GM19467 (cell line): Measurements from ENCODE around the gene EEF1AKMT4.

Experiments
- ATAC-seq: cut with Tn5 transposase; IDR thresholded peaks from one replicate; pipeline ENCODE4 v1.9.1; 2021; ENCODE audit warnings: mild to moderate bottlenecking, moderate library complexity; ENCODE audit not compliant: unreplicated experiment

Gene EEF1AKMT4

DNA sequence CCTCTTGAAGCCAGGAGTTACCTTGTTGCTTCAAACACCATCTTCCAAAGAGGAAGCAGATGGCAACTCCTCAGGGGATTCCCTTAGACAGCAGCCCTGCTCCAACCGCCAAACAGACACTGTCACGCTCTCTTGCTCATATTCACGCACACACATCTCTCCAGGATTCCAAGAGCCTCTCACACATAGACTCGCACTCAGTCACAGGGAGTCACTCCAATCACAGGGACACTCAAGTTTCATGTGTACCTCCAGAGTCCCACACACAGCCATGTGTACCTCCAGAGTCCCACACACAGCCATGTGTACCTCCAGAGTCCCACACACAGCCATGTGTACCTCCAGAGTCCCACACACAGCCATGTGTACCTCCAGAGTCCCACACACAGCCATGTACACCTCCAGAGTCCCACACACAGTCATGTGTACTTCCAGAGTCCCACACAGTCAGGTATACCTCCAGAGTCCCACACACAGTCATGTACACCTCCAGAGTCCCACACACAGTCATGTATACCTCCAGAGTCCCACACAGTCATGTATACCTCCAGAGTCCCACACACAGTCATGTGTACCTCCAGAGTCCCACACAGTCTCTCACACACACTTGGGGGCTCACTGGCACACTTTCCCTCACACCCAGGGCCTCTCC is 14.0 kb upstream of the EEF1AKMT4 start:
- ATAC-seq: no peak

DNA sequence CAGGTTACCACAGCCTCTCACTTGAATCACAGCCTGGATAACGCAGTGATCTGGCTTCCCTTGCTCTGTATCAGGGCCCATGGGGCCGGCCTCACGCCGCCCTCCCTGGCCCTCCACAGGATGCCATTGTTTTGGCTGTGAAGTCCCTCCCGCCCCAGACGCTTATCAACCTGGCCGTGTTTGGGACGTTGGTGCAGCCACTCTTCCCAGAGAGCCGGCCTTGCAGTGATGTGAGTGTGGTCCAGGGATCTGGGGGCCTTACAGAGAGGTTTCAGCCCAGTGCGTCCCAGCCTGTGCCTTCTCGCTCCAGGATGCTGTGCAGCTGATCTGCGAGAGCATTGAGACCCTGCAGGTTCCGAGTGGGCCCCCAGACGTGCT is 13.4 kb upstream of the EEF1AKMT4 start:
- no peak for ATAC-seq

DNA sequence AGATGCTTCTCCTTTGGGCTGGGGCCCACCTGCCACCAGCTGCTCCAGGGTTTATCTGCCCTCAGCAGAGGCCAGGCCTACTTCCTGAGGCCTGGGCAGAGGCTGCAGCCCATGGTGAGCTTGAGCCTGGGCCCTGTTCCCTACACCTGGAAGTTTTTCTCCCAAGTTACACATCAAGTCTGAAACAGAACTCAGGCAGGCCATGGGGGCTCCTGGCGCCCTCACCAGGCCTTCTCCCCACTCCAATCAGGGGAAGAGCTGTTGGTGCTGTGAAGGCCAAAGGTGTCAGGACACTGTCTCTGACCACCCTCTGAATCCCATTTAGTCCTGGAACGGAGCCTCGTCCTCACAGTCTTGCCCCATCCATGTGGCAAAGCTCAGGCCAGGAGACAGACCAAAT is 12.8 kb upstream of the EEF1AKMT4 start:
- ATAC-seq: no peak

DNA sequence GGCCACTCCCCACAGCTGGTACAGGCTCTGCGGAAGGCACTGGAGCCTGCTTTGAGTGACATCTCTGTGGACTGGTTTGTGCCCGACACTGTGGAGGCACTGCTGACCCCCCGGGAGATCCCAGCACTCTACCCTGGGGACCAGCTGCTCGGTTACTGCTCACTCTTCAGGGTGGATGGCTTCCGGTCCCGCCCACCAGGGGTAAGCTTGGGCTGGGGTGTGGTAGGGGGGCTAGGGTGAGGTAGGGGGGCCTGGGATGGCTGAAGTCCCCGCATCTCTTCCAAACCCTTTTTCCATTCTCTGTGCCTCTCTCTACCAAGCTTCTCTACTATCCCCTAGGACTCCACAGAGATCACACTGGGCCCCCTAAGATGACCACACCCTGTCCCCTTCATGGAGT is 12.3 kb upstream of the EEF1AKMT4 start:
- ATAC-seq: no peak

DNA sequence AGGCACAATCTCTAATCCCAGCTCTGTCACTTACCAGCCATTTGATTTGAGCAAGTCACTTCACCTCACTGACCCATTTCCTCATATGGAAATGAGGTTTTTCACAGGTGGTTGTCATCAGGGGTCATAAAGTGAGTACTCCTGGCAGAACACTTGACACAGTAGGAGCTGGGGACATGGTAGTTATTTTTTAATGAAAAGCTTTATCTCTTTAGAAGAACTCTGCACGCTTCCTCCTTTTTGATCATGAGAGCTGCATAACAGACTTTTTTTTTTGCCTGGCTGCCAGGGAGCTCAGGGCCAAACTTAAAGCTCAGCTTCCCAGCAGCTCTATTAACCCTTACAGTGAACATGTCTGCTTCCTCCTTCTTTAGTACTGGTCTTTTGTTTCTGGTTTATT is 11.7 kb upstream of the EEF1AKMT4 start:
- ATAC-seq: no peak

DNA sequence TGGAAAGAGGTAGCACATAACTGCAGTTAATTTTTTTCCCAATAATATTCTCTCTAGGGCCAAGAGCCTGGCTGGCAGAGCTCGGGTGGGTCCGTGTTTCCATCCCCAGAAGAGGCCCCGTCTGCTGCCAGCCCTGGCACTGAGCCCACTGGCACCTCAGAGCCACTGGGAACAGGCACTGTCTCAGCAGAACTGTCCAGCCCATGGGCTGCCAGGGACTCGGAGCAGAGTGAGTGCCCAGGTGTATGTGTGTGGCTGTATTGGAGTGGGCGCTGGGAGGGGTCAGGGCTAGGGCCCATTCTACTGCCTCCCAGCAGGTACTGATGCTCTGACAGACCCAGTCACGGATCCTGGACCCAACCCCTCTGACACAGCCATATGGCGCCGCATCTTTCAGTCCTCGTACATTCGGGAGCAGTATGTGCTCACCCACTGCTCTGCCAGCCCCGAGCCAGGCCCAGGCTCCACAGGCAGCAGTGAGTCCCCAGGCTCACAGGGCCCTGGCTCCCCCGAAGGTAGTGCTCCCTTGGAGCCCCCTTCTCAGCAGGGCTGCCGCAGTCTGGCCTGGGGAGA is 11.1 kb upstream of the EEF1AKMT4 start:
- no peak for ATAC-seq

DNA sequence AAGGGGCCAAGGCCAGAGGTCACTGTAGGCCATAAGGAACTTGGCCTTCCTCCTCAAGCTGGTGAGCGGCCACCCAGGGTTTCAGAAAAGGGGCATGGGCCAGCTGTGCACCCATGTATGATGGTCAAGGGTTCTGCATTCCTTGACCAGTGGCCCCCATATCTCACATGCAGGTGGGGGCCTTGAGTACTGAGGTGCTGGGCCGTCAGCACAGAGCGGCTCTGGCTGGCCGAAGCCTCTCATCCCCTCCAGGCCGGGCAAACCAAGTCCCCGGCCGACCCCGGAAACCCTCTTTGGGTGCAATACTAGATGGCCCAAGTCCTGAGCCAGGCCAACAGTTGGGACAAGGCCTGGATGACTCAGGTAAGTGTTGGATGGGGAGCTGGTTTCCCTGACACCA is 10.3 kb upstream of the EEF1AKMT4 start:
- no peak for ATAC-seq

DNA sequence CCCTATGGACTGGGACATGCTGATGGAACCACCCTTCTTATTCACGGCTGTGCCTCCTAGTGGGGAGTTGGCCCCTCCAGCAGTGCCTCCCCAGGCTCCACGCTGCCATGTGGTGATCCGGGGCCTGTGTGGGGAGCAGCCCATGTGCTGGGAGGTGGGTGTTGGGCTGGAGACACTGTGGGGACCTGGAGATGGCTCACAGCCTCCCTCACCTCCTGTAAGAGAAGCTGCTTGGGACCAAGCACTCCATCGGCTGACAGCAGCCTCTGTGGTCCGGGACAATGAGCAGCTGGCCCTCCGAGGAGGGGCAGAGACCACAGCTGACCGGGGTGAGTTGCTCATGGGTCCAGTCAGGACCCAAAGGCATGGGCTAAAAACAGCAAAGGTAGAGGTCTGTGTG is 9.8 kb upstream of the EEF1AKMT4 start:
- no peak for ATAC-seq

DNA sequence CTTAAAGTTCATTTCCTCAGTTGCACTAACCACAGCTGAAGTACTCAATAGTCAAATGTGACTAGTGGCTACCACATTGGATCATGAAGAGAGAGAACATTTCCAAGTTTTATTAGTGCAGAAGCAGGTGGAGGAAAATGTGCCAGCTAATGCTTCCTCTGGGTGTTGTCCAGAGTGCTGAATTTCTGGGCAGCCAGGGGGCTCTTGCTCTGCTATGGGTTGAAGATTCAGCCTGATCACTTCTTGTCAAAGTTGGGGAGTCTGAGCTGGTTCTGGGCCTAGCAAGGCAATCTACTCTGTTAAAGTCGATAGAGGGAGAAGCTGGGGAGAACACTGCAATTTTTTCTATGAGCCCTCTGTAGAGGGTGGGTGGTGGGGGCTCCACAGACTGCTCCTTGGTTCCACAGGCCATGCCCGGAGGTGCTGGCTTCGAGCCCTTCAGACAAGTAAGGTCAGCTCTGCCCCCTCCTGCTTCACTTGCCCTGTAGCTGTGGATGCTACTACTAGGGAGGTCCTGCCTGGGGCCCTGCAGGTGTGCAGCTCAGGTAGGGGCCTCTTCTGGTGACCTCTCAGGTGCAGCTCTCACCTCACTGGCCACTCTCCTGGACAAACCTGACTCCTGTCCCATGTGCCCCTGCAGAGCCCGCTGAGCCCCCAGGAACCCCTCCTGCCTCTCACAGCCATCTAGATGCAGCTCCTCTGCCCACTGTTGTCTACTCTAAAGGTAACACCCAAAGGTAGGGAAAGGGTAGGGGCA is 8.9 kb upstream of the EEF1AKMT4 start:
- ATAC-seq: no peak

DNA sequence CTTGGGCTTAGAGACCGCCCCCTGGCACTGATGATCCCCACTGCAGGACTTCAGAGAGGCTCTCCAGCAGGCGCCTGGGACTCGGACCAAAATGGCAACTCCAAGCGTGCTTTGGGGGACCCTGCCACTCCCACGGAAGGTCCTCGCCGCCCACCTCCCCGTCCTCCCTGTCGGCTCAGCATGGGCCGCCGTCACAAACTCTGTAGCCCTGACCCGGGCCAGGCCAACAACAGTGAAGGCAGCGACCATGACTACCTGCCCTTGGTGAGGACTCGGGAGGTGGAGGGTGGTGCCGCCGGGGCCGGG is 8.4 kb upstream of the EEF1AKMT4 start:
- ATAC-seq: no peak

DNA sequence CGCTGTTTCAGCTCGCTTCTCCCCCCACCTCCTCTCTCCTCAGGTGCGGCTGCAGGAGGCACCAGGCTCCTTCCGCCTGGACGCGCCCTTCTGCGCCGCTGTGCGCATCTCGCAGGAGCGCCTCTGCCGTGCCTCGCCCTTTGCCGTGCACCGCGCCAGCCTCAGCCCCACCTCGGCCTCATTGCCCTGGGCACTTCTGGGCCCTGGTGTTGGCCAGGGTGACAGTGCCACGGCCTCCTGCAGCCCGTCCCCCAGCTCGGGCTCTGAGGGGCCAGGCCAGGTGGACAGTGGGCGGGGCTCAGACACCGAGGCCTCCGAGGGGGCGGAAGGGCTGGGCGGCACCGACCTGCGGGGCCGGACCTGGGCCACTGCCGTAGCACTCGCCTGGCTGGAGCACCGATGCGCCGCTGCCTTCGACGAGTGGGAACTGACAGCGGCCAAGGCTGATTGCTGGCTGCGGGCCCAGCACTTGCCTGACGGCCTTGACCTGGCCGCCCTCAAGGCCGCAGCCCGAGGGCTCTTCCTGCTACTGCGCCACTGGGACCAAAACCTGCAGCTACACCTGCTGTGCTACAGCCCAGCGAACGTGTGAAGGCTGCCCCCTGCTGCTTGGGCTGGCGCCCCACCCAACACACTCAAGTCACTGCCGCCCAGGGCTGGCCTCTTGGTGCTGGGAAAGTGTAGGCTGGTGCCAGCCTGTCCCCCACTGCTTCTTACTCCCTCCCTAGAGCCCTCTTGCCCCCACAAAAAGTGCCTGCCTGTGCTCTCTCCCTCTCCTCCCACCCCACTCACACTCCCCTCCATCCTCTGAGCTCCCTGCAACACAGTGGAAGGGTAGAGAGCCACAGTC is 7.8 kb upstream of the EEF1AKMT4 start:
- ATAC-seq: no peak

DNA sequence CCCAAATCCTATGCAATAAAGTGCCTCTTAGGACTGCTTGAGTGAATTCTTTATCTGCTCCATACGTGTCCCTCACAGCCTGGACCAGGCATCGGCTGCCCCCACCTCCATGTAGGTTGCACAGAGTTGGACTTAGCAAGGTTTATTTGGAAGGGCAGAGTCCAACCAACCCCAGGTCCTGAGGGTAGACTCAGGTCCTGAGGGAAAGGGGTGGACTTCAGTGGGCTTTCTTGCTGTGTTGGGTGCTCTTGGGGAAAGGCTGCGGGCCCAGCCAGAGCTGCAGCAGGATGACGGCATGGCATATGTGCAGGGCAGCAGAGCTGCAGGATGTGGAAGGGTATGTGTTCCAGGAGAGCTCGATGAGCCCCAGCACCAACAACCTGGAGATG is 7.2 kb upstream of the EEF1AKMT4 start:
- ATAC-seq: no peak

DNA sequence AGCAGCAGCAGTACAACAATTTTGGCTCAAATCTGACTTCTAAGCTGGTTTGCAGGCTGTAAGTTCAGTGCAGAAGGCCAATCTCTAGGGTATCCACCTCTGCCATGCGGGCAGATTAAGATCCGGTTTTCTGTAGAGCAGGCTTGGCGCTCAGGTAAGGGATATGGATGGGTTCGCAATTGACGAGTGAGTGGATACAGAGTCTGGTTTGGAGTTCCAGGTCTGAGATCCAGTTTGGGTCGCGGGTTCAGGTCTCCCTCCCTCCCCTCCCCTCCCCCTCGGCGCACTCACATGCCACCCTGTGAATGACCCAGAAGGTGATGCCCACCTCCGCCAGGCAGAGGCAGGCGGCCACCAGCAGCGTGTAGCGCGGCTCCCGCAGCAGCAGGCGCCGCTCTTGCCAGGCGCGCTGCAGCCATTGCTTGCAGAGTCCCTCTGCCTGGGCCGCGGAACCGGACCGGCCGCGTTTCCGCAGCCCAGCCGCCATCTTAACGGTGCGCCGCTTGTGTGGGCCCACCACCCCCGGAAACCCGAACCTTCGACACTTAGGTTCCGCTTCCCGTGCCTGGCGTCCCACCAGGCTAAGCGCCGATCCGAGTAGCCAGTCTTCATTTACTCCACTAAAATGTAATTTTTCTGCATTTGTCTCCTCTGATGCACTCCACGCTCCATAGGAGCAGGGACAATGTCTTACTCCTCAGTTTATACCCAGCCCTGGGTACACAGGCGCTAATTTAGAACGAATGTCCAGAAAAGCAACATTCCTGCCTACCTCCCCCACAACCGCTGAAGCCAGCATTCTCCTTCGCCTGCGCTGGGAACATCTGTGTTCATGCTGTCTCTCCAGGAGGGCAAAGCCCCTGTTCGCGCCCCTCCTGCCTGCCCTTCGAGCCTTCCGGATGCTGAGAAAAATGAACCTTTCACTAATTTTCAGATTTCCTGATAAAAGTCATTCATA is 739 bp upstream of the EEF1AKMT4 start, which contains the start of gene ALG3:
TSS of gene ALG3 (minus strand) at position 509 of the 958 bp plus-strand sequence. CDS start at position 487, 22 bp downstream.
- peak; percentile 43 for ATAC-seq

DNA sequence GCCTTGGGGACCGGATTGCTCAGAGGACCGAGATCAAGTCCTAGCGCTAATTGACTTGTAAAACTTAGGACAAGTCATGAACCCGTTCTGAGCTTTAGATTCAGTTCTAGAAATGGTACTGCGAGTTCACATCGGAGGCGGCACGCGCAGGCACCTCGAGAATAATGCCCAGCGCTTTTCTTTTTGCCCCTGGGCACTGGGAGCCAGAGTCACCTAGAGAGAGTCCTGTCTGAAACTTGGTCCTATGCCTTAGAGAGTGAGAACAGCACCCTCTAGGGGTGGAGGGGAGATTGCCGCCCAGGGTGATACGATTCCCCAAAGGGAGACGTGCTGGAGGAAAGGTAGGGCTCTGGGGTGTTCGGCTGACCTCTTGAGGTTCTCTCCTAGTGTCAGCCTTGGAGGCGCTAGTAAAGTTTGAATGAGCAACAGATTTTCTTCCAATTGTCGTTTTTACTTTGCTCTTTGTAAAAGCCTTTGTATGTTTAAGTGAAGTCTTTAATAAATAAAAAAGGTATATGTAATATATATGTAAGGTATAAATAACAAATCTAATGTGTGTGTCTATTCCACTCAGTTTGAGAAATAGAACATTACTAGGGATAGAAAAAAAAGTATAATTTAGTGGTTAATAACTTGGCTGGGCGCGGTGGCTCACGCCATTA is 826 bp downstream of the EEF1AKMT4 start:
- peak; percentile 57 for ATAC-seq

DNA sequence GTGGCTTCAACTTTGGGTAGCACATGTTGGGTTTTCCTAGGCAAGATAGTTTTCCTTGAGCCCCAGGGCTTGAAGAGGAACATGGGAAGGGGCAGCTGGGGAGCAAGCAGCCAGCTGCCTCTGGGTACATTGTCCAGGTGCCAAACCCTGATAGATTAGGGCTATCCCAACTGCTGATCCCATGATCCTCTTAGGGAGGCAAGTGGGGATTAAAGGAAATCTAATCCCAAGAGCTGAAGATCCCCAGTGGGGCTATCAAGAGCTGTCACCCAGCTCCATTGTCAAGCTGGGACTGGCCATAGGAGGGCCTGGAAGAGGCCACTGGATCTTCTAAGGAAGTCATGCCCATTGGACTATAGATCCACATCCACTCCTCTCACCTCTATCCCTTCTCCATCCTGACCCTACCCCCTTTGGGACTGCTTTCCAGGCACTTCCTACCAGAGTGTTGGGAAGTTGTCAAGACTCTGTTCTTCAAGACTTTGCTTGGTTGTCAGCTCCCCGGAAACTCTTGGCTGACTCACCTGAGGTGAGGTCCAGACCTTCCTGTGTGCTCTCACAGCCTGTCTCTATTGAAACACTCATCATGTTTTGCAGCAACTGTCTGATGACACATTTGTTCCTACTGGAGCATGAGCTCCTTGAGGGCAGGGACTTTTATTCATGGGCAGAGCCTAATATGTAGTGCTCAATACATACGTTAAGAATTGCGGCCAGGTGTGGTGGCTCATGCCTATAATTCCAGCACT is 6.0 kb downstream of the EEF1AKMT4 start:
- ATAC-seq: no peak

DNA sequence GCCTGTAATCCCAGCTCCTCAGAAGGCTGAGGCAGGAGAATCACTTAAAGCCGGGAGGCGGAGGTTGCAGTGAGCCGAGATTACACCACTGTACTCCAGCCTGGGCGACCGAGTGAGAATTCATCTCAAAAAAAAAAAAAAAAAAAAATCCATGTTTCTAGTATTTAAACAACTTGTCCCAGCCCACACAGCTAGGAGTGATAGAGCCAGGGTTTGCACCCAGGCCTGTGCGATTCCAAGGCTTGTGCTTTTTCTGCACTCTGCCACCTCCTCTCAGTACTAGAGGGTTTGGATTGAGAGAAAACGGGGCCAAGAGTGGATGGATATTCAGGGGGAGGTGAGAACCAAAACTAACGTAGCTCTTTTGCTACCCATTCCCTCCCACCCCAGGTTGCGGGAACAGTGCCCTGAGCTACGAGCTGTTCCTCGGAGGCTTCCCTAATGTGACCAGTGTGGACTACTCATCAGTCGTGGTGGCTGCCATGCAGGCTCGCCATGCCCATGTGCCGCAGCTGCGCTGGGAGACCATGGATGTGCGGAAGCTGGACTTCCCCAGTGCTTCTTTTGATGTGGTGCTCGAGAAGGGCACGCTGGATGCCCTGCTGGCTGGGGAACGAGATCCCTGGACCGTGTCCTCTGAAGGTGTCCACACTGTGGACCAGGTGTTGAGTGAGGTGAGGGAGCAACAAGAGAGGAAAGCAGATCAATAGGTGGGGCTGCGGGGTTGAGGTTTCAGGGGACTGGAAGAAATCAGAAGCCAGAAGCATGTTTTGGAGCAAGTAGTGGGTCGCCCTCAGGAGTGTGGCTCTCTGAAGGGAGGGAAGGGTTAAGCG is 7.8 kb downstream of the EEF1AKMT4 start:
- no peak for ATAC-seq

DNA sequence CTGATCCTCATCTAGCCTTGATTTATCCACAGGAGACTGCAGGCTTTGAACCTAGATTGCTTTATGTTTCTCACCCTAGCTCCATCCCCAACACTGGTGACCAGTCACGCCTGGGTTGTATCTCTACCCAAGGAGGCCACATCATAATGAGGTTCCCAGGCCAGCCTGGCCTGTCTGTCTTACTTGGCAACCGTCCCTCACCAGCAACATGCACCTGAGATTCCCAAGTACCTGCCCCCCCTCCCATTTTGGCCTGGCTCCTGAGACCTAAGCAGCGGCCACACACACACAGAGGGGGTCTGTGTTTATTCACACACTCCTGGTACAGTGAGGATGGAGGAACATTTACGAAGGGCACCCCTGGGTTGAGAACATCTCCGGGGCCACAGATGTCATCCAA is 9.5 kb downstream of the EEF1AKMT4 start:
- ATAC-seq: no peak

DNA sequence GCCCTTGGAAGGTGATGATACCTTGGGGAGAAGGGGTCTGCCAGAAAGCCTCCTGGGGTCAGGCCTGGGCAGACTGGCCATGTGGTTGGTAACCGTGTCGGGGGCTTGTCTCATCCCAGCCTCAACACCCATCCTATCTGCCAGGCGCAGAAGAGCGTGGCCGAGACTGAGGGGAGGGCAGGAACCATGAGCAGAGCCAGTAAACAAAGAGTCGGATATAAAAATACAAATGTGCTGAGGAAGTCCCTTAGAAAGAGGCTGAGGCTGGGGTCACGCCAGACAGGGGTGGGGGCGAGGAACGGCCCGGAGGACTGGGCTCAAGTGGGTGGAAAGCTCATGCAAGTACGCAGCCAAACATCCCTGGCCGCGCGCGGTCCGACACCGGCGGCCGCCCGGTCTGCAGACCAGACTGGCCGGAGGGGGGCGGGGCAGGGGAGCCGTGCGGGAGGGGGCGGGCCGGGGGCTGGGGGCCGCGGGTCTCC is 10.0 kb downstream of the EEF1AKMT4 start:
- no peak for ATAC-seq
